Measurements from ENCODE around the gene CTTN. TPM values are rescaled to one million over a fixed set of nuclear protein-coding genes. Genes with fewer than 3 reads are reported as not detected.
"Not testable (repeated sequence)": the region's sequence is repeated elsewhere in the genome, so short reads cannot be mapped to it uniquely, and the experiment has no call there.

The CTTN gene
- total RNA-seq, 4 donors from 2014 or later = 111 to 164 (median 146) TPM

- Histone ChIP-seq H3K27ac (replicated peaks in 1 of 4) (peak overlapping the region; percentile 77 to 81 (median 80)), H3K36me3 (peaks cover 0 to 49% (median 22%) of the 10 kb centered on the region in 4 donors), H3K4me3 (no peak overlapping the region), H3K4me1 (peaks cover 0 to 39% (median 37%) of the 10 kb centered on the region in 4 donors), H3K27me3 (no peaks in the 10 kb centered on the region), H3K9me3 (no peaks in the 10 kb centered on the region)
- 70% methylated on average over 11 of the region's 11 CpGs for WGBS
- DNase-seq (ENCODE audit: extremely low spot score) = no peak
- intact Hi-C loops (cut with DNase I) = no loop called here
- no peak for TF ChIP-seq POLR2A (IDR thresholded peaks at IDR 0.05; ENCODE audit: low read depth)
- TF ChIP-seq POLR2AphosphoS5 (IDR thresholded peaks at IDR 0.05) = no peak
- no peak for TF ChIP-seq EP300 (IDR thresholded peaks at IDR 0.05)
- no peak for TF ChIP-seq CTCF (IDR thresholded peaks at IDR 0.05)
Observed at GRCh38 chr11:70383664-70384565, 14.4 kb upstream of the CTTN start.

DNA sequence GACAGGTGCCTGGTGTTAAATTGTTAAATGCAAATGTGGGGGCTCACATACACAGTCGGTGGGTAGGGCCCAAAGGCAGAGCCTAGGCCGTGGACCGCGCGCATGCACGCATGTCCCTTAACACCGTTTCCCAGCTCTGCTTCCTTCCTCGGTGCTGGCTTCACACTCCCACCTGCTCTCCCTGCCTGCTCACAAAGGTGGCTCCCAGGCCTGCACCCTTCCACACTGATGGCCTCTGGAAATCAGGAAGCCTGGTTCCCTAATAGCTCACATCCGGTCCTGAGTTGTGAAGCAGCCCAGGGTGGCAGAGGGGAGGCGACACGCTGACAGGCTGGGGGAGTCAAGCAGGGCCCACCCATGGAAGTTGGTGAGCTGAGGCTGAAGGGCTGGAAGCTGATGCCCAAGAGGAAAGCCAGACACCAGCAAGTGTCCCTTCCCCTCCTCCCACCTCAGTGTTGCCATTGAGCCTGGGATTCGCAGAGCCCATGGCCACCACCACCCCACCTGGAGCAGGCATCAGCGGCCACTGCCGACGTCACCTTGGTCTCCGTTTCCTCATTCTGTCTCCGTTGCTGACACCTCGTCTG lies 13.7 kb upstream of the CTTN start:
- TF ChIP-seq CTCF (IDR thresholded peaks at IDR 0.05) = no peak
- no peak for TF ChIP-seq POLR2A (IDR thresholded peaks at IDR 0.05; ENCODE audit: low read depth)
- TF ChIP-seq POLR2AphosphoS5 (IDR thresholded peaks at IDR 0.05) = no peak
- TF ChIP-seq EP300 (IDR thresholded peaks at IDR 0.05) = no peak
- Histone ChIP-seq H3K27me3 (no peaks in the 10 kb centered on the region), H3K9me3 (no peaks in the 10 kb centered on the region), H3K36me3 (peaks cover 0 to 41% (median 18%) of the 10 kb centered on the region in 4 donors), H3K4me3 (no peak overlapping the region), H3K27ac (replicated peaks in 1 of 4) (peak overlapping the region; percentile 45 to 80 (median 78)), H3K4me1 (peaks cover 0 to 39% (median 37%) of the 10 kb centered on the region in 4 donors)
- 81% methylated on average over 16 of the region's 18 CpGs for WGBS
- no peak for DNase-seq (ENCODE audit: extremely low spot score)
- intact Hi-C loops (cut with DNase I) = no loop called here

- intact Hi-C loops (cut with DNase I) = no loop called here
- H3K27ac ChIP-seq (replicated peaks in 1 of 4) = no peak overlapping the region
- TF ChIP-seq CTCF (IDR thresholded peaks at IDR 0.05) (no peak), POLR2AphosphoS5 (IDR thresholded peaks at IDR 0.05) (no peak), EP300 (IDR thresholded peaks at IDR 0.05) (no peak), POLR2A (IDR thresholded peaks at IDR 0.05; ENCODE audit: low read depth) (no peak)
- H3K4me1 ChIP-seq = peaks cover 0 to 24% (median 23%) of the 10 kb centered on the region in 4 donors
- no peaks in the 10 kb centered on the region for H3K9me3 ChIP-seq
- H3K4me3 ChIP-seq = no peak overlapping the region
- no peak for DNase-seq (ENCODE audit: extremely low spot score)
- whole genome bisulfite sequencing = 97% methylated on average over 4 of the region's 4 CpGs
- peaks cover 0 to 24% (median 12%) of the 10 kb centered on the region in 4 donors for H3K36me3 ChIP-seq
- no peaks in the 10 kb centered on the region for H3K27me3 ChIP-seq
Observed at GRCh38 chr11:70387564-70387963, 10.8 kb upstream of the CTTN start.

GRCh38 chr11:70389201-70389600 lies 9.1 kb upstream of the CTTN start:
- Histone ChIP-seq H3K36me3 (peaks cover 0 to 18% (median 8%) of the 10 kb centered on the region in 4 donors), H3K27ac (replicated peaks in 1 of 4) (no peak overlapping the region), H3K4me1 (peaks cover 0 to 8% (median 7%) of the 10 kb centered on the region in 4 donors), H3K9me3 (no peaks in the 10 kb centered on the region), H3K4me3 (no peak overlapping the region), H3K27me3 (no peaks in the 10 kb centered on the region)
- intact Hi-C loops (cut with DNase I) = no loop called here
- TF ChIP-seq POLR2AphosphoS5 (IDR thresholded peaks at IDR 0.05) = no peak
- no peak for TF ChIP-seq CTCF (IDR thresholded peaks at IDR 0.05)
- no peak for TF ChIP-seq POLR2A (IDR thresholded peaks at IDR 0.05; ENCODE audit: low read depth)
- no peak for TF ChIP-seq EP300 (IDR thresholded peaks at IDR 0.05)
- 80% methylated on average over 6 of the region's 6 CpGs for WGBS
- no peak for DNase-seq (ENCODE audit: extremely low spot score)

- intact Hi-C loops (cut with DNase I); H3K4me3 ChIP-seq; H3K27ac ChIP-seq (replicated peaks in 1 of 4); H3K9me3 ChIP-seq; H3K27me3 ChIP-seq; DNase-seq (ENCODE audit: extremely low spot score); H3K4me1 ChIP-seq: not testable (repeated sequence)
- 97% methylated on average over 7 of the region's 7 CpGs for WGBS
- peaks cover 0 to 13% (median 0%) of the 10 kb centered on the region in 4 donors for H3K36me3 ChIP-seq
Observed at GRCh38 chr11:70390882-70391281, 7.4 kb upstream of the CTTN start.
